ENCODE results near the gene GAR1.
"Not testable (repeated sequence)": the region's sequence is repeated elsewhere in the genome, so short reads cannot be mapped to it uniquely, and the experiment has no call there.

Gene GAR1

DNA sequence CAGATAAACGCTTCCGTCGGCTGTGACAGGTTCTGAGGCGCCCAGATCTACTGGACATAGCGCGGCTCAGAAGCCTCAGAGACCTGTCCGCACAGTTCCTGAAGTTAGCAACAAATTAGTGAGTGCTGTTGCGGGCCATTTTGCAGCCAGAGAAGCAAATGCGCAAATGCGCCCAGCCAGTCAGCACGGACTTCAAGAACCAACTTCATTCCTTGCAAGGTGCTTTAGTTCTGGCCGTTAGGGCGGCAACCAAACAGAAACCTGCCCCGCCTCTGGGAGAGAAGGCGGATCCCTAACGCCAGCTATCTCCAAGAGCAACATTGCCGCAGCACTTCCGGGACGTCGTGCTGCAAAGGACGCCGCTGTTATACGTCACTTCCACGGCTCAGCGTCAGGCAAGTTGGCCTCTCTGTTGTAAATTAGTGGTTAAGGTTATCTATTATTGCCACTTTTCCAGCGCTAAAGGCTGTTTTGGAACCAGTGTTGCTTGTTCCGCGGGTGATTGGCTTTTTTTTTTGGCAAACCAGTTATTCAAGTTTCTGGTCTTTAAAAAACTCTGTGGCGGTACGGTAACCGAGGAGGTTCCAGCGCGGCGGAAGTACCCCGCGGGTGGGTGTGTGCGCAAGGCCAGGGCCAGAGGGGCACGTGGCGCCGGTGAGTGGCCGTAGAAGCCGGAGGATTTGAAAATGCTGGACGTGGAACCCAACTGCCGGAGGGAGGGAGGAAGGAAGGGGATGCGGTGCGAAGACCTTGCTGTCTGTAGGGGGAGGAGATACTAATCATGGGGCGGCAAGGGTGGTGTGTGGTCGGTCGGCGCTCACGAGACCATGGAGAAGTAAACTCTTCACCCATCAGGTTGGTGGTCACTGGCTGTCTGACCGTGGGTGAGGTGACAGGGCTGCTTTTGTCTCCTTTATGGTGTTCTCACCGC is at the start of gene GAR1:
Gene GAR1, plus strand, starts transcription at position 612 of the 931 bp plus-strand sequence. CDS start 403 bp downstream, outside the sequence.
- DNase-seq: peak; percentile 76 to 79

DNA sequence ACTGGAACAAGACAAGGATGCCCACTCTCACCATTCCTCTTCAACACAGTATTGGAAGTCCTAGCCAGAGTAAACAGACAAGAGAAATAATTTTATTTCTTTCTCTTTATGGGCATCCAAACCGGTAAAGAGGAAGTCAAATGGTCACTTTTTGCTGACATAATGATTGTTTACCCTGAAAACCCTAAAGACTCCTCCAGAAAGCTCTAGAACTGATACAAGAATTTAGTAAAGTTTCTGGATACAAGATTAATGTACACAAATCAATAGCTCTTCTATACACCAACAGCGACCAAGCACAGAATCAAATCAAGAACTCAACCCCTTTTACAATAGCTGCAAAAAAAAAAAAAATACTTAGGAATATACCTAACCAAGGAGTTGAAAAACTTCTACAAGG is 33.5 kb upstream of the GAR1 start:
- not testable (repeated sequence) for DNase-seq

DNA sequence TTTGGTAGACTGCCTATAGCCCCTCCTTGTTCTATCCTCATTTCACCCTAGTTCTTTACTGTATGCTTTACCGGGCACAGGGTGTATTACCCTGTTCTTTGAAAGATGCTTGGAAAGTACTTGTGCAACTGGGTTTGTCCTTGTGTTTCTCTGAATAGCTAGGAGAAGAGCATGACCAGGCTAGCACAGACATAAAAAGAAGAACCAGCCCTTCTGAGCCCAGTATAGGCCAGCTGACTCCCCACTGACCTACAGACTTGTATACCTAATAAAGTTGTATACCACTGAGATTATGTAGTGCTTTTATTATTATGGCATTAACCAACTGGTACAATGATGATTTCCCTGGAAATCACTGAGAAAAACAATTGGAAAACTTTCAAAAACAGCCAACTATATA is 28.7 kb upstream of the GAR1 start:
- no peak for DNase-seq

DNA sequence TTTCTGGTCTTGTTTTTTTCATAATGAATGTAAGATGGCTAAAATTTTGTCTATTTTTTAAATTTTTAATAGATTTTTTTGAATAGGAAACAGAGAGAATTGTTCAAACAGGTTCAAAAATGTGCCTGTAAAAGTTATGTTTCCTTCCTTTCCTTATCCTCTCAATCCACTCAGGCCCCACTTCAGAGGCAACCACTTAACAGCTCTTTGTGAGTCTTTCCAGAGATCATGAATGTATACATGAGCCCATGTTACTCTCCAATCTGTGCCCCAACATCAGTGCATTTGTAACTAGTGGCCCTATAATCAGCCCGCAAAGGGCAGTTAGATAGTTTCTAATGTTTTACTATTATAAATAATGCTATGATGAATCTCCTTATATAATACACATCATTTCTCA is 27.8 kb upstream of the GAR1 start:
- DNase-seq: no peak

DNA sequence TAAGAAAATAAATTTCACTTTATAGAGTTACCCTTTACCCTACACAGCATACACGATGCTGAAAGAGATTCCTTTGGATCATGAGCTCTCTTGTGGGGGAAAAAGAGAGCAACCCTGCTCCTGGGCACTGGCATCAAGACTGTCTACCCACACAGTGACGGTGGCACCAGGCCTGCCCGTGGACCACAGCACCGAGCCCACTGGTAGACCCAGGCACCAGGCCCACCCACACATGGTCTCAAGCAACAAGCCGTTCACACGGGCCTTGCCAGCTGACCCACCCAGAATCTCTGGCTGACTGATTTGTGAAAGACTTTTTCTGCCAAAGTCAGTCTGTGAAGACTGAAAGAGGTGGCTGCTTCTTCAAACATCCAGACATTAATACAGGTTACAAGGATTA is 20.5 kb upstream of the GAR1 start:
- DNase-seq: no peak

DNA sequence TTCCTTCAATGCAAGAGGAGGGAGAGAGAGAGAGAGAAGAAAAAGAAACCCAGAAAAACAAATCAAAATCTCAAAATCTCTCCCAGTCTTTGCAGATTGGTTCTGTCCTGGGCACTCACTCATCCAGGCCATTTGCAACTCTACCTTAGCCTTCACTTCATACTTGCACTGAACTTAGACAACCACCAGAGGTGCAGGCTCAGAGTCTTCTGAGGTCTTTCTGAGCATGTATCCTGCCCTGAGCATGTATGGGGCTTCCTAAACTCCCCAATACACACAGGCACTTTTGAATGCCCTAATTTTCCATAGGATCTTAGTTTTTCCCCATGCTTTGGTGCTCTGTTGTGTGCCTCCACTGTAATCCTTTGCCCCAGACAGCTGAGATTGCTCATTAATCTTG is 16.7 kb upstream of the GAR1 start:
- no peak for DNase-seq

DNA sequence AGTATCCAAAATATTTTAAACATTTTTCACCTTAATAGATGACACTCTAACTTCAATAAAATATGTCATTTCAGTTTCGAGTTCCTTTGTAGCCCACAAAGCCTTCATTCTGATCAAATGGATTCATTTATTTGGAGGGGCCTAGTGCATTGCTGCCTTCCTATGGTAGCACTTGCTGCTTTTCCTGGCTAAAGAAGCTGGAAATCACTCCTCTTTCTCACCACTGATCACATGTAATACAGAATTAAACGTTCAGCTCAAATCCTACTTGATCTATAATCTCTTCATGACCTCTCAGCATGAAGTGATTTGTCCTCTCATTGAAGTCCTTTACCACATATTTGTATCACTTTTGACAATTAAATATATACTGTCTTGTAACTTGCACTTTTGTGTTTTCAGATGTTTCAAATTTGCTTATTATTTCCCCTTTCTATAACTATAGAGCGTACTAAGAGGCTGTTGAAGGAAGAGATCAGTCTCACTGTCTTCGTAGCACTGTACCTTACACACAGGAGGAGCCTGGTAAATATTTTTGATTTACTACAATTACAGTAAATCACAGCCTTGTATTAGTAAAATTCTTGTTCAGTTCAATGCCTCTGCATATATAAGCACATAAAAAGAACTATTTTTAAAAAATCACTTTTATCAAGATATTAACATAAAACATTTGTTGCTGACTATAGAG is 14.3 kb upstream of the GAR1 start:
- no peak for DNase-seq

DNA sequence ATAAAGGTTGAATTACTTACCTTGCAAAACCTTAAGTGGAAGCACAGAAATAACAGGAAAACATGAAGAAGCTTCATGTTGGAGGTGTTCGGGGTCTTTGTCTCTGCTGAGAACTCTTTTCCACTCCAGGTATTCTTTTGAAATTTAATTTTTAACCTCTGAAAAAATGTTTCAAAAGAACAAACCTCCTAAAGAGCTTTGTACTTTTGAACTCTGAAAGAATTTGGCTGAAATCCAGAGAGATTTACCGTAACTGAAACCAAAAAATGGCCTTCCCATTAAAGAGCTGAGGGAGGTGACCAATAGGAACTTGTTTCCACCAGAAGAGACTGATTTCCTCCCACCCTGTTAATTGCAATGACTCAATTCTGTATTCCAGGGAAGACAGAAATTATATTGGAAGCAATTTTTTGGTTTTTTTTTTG is 13.7 kb upstream of the GAR1 start, which contains the start of gene CFI:
Gene CFI, minus strand, starts transcription at position 105 of the 425 bp plus-strand sequence. Its CDS starts 28 bp downstream, at position 77.
- no peak for DNase-seq

DNA sequence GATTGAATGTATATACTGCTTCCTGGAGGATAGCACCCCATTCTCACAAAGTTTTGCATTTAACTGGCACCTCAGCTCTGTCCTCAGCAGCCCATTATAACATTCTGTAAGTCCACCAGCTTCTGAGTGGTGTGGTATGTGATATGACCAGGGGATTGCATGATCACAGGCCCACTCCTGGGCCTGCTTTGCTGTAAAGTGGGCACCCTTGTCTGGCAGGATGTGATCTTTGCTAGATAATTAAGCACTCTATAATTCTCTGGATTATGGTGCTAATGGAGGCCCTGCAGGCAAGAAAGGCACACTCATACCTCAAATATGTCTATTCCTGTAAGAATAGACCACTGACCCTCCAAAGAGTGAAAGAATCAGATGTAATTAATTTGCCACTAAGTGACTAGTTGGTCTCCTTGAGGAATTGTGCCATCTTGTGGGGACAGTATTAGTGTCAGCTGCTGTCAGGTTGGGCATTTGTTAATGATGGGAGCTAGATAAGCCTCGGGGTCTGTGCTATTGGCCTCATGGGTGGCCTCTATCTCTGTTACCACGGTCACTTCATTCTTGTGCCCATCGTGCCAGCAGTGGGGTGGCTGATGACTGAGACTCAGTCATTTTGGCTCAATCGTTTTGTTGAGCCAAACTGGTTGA is 11.5 kb upstream of the GAR1 start:
- no peak for DNase-seq

DNA sequence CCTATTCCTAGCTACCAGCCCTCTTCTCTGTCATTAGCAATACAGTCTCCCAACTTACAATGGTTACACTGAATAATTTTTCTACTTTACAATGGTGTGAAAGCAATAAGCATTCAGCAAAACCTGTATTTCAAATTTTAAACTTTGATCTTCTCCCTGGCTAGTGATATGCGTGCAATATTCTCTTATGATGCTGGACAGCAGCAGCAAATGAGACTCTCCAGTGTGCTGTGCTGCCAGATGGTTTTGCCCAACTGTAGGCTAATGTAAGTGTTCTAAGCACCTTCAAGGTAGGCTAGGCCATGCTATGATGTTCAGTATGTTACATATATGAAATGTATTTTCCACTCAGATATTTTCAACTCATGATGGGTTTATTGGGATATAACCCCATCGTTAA is 5.9 kb upstream of the GAR1 start:
- no peak for DNase-seq

DNA sequence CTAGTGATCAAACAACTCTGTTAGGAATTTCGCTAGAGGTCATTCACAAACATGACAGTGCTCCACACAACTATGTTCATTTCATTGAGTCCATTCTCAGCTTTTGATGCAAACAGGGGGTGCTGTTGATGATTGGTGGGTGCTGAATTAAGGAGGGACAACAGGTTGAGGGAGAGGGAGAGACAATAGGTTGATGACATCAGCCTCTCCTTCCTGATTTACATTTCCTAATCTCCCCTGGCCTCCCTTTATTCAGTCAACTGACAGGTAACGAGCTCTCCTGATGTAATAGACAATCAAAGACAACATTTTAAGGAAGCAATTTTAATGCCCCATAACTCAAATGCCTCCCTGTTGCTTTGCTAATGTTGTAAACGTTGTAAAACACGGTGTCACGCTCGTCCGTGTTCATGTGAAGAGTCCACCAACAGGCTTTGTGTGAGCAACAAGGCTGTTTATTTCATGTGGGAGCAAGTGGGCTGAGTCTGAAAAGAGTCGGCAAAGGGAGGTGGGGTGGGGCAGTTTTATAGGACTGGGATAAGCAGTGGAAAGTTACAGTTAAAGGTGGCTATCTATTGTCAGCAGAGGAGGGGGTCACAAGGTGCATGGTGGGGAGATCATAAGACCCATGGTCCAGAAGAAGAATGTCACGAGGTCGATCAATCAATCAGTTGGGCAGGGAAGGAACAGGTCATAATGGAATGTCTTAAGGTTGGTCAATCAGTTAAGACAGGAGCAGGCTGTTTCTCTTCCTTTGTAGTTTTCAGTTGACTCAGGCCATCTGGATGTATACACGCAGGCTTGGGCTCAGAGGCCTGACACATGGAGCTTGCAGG is 4.8 kb upstream of the GAR1 start:
- no peak for DNase-seq

DNA sequence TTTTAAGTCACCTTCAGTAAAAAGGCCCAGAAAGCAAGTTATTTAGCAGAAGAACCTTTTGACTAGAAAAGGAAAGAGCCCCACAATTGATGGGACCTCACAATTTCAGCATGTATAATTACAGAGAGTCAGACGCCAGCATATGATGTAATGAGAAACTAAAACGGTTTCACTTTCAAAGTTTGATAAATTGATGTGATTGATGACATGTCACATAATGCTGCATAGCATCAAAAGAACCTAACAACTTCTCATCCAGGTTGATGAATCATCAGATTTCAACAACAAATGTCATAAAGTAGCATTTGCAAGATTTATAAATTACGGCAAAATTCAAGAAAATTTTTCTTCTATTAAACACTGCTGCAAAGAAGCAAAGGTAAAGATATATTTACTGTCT is 3.9 kb upstream of the GAR1 start:
- DNase-seq: no peak

DNA sequence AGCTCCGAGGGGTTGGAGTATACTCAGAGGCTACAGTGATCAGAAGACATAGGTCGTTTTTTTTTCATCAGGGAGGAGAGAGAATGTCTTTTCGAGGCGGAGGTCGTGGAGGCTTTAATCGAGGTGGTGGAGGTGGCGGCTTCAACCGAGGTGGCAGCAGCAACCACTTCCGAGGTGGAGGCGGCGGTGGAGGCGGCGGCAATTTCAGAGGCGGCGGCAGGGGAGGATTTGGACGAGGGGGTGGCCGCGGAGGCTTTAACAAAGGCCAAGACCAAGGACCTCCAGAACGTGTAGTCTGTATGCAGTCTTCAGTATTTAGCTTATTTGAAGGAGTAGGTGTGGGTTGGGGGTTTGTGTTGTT is 500 bp downstream of the GAR1 start:
- DNase-seq: peak; percentile 30 to 40

DNA sequence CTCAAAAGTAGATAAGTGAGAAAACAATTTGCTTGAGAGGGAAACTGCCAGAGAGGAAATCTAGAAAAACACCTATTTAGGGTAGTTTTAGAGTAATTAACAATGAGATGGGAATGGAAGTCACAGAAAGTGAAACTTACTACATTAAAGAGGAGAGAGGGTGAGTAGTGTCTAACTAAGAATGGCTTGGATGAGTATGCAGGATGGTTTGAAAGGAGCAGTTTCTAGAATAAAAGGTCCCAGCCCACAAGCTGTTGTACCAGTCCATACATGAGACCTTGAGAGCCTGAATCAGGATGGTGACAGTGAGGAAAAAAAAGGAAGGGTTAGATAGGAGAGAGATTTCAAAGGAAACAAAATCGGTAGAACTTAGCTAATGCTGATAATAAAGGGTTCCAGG is 1.3 kb downstream of the GAR1 start:
- no peak for DNase-seq

DNA sequence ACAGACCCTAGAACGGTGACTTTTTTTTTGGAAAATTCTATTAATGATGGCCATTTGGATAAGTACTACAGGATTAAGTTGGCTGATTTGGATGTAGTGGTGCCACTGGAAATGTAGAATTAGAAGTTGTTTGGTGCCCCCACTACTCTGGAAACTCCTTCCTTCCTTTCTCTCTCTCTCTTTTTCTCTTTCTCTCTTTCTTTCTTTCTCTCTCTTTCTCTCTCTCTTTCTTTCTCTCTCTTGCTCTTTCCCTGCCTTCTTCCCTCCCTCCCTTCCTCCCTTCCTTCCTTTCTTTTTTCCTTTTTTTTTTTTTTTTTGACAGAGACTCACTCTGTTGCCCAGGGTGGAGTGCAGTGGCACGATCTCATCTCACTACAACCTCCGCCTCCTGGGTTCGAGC is 2.7 kb downstream of the GAR1 start:
- no peak for DNase-seq

DNA sequence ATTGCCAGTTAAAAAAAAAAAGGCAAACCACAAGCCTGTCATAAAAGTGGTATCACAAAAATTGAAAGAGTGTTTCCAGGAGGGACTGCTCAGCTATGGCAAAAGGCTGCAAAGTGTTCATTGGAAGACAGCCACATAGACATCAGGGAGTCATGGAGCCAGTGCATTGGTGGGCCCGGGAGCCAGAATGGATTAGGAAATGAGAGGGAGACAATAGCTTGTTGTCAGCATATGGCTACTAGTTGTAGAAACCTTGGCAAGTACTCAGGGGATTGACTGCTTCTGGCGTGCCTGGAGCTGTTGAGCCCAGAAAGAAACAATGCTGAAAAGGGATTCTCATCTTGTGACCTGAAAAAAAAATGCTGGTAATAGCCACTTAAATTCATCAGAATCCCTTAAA is 5.0 kb downstream of the GAR1 start:
- no peak for DNase-seq

DNA sequence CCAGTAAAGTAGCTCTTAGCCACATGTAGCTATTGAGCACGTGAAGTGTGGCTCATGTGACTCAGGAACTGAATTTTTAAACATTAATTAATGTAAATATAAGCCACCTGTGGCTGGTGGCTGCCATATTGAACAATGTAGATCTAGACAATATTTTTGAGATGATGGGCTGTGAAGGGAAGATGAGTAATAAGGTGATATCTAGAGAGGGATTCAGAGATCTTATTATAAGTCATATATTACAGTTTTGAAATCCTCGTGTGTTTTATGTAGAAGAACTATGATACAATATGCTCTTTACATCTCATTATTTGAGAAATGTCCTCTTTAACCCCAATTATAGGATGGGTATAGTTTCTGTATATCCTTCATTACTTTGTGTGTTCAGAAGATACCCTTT is 5.6 kb downstream of the GAR1 start:
- DNase-seq: no peak

DNA sequence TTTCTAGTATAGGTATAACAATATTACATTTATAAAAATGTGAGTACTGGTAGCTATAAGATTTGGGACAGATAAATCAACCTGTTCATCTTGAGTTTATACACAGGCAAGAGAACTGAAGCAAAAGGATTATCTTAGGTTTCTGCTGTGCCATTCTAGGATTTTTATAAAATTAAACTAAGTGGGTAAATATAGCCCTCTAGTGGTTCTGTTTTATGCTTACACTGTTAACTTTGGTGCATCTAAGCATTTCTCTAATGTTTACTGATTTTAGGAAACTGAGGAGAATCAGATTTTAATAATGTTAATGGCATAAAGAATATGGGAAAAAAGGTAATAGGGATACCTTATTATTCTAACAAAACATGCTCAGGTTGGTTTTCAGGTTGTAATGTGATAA is 11.2 kb downstream of the GAR1 start:
- DNase-seq: no peak

DNA sequence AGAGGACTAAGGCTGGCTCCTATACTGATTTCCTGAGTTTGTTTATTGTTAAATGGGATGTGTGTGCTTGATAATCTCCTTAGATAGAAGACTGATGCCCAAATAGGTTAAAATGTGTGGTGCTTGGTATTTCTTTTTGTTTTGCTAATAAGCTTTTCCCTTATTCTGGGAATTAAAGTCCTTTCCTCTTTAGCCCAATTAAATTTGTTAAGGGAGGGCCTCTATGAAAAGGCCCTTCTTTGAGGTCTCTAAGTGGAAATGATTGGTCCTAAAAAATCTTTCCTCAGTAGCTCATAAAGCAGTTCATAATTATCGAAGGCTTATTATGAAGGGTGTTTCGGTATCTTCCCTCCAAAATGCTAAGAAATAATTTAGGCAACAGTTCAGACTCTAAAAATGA is 12.1 kb downstream of the GAR1 start, which contains the start of gene RRH:
Gene RRH, plus strand, starts transcription at position 301 of the 400 bp plus-strand sequence. Its CDS starts 56 bp downstream, at position 357.
- DNase-seq: no peak

DNA sequence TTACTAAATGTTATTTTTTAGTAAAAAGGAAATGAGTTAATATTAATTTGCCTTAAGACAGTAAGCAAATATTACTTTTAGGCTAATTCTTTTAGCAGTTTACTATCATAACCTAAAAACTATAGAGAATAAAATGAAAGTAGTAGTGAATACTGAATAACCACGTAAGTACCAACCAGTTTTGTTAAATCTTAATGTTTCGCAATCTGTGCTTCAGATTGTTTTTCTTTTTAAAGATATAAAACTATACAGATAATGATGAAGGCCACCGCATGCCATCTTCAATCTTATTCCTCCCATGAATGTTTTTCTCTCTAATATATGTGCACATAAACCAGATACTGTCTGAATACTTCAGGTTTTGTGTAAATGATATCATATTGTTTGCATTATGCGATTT is 18.2 kb downstream of the GAR1 start:
- DNase-seq: no peak

DNA sequence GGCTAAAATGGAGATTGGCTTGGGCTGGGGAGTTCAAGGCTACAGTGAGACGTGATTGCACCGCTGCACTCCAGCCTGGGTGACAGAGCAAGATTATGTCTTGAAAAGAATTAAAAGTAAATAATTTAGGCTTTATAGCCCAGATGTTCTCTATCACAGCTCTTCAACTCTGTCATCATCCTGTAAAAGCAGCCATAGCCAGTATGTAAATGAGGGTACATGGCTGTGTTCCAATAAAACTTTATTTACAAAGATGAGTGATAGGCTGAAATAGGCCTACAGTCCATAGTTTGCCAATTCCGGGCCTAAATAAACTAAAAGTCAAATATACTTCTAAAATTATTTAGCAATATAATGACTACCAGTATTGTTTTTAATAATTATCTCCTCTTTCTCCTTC is 21.4 kb downstream of the GAR1 start:
- DNase-seq: no peak

DNA sequence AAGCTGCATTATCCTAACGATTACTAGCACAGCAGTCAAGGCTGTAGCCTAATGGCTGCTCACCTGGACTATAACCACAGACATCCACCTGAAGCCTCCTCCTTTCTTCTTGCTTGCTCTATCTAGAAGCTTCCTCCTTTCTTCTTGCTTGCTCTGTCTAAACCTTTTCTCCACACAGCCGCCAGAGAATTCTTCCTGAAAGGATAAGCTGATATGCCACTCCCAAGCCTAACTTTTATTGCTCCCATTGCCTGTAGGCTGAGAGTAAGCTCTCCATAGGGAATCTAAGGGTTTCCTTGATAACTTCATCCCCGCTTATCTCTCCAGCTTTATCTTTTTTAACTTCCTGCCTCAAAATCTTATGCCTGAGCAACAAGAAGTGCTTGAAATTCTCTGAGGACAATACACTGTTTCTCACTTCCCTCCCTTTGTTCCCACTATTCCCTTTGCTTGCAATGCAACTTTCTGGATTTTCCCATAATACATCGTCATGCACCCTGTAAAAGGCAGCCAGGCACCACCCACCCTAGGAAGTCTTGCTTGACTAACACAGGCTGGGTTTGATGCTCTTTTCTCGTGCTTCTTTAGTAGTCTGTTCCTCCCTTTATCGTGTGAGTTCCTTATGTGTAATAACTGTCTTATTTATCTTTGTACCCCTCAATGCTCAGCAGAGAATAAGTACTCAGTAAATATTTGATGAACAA is 31.0 kb downstream of the GAR1 start:
- no peak for DNase-seq

All from stimulated activated CD4-positive, alpha-beta T cell treated with anti-CD3 and anti-CD28 coated beads, Interleukin-2, amount 100 ng/mL, for 48 hours (primary cell).